HL-60 (cell line): Measurements from ENCODE around the gene POLR3A.

Experiments used
- DNase-seq, 2 experiments: peaks; one replicate each; pipeline ENCODE4 v3.0.0-alpha.2; 2010 to 2020; ENCODE audit warnings: low read depth in 1 of 2, low spot score in 1 of 2
- H3K27ac ChIP-seq: fragments of 250-450 bp; sonication (Bioruptor Pico); replicated peaks from 2 replicates; pipeline ENCODE4 v1.5.1; 2020; ENCODE audit warnings: mild to moderate bottlenecking, moderate library complexity
- H3K27me3 ChIP-seq: fragments of 250-450 bp; sonication (Bioruptor Pico); 2 replicates; pipeline ENCODE4 v1.5.1; 2021; ENCODE audit warnings: mild to moderate bottlenecking, moderate library complexity; ENCODE audit not compliant: insufficient read depth, poor library complexity, severe bottlenecking
- H3K4me3 ChIP-seq: replicated peaks from 2 replicates; pipeline ENCODE4 v1.5.1; 2011; ENCODE audit warnings: mild to moderate bottlenecking, control low read depth, low read length; ENCODE audit not compliant: insufficient read depth
- CTCF ChIP-seq: IDR thresholded peaks from one replicate; pipeline ENCODE4 v1.5.1; 2011; ENCODE audit warnings: low read length, control low read depth, inconsistent platforms; ENCODE audit not compliant: insufficient read depth
- GABPA ChIP-seq: IDR thresholded peaks from 2 replicates; pipeline ENCODE4 v1.6.1; 2012; ENCODE audit warnings: low read depth
- POLR2AphosphoS5 ChIP-seq: IDR thresholded peaks from 2 replicates; pipeline ENCODE4 v1.6.1; 2012; ENCODE audit warnings: low read depth
- REST ChIP-seq: IDR thresholded peaks from 2 replicates; pipeline ENCODE4 v1.6.1; 2012; ENCODE audit warnings: low read depth; ENCODE audit not compliant: insufficient replicate concordance
- SPI1 ChIP-seq: IDR thresholded peaks from 2 replicates; pipeline ENCODE4 v1.6.1; 2012; ENCODE audit warnings: low read depth, mild to moderate bottlenecking, borderline replicate concordance

Gene POLR3A

GRCh38 chr10:77960829-77961329 is 68.4 kb downstream of the POLR3A start:
- no peak overlapping the region for H3K27ac ChIP-seq

GRCh38 chr10:77959887-77960455 is 69.3 kb downstream of the POLR3A start:
- no peak for DNase-seq
- Histone ChIP-seq H3K27ac (no peak overlapping the region), H3K4me3 (no peak overlapping the region), H3K27me3 (no peaks in the 10 kb centered on the region)
- no peak for TF ChIP-seq CTCF

More at GRCh38 chr10:77960829-77961329, 68.4 kb downstream of the POLR3A start:
- TF ChIP-seq SPI1: no peak
- TF ChIP-seq CTCF: no peak
- TF ChIP-seq GABPA: no peak
- no peak for TF ChIP-seq REST
- Histone ChIP-seq H3K4me3 (no peak overlapping the region), H3K27me3 (no peaks in the 10 kb centered on the region)
- no peak for DNase-seq

GRCh38 chr10:77959384-77959783 is 69.9 kb downstream of the POLR3A start:
- no peak overlapping the region for H3K27ac ChIP-seq
- no peak overlapping the region for H3K4me3 ChIP-seq
- H3K27me3 ChIP-seq: no peaks in the 10 kb centered on the region
- no peak for DNase-seq
- no peak for TF ChIP-seq CTCF
- TF ChIP-seq POLR2AphosphoS5: no peak
- TF ChIP-seq GABPA: no peak
- TF ChIP-seq REST: no peak

GRCh38 chr10:77955136-77955535 is 74.2 kb downstream of the POLR3A start:
- DNase-seq: no peak
- H3K27ac ChIP-seq: no peak overlapping the region
- no peak overlapping the region for H3K4me3 ChIP-seq
- H3K27me3 ChIP-seq: no peaks in the 10 kb centered on the region
- TF ChIP-seq GABPA (no peak), POLR2AphosphoS5 (no peak), SPI1 (no peak)
